Activated CD8-positive, alpha-beta T cell treated with anti-CD3 and anti-CD28 coated beads for 36 hours (primary cell): ENCODE data around the gene GCC1. TPM values are rescaled to one million over a fixed set of nuclear protein-coding genes. Genes with fewer than 3 reads are reported as not detected.
"Not testable (repeated sequence)": the region's sequence is repeated elsewhere in the genome, so short reads cannot be mapped to it uniquely, and the experiment has no call there.

Experiments used
- ATAC-seq: fragments of 200-7000 bp; cut with Tn5 transposase; one replicate; pipeline ENCODE4 v1.10.0; 2021; ENCODE audit warnings: mild to moderate bottlenecking, moderate library complexity
- CTCF ChIA-PET: fragments of 350-600 bp; sonication (Branson Sonifier 250); formaldehyde crosslinking; loops from one replicate; lab custom pipeline; 2021; ENCODE audit warnings: antibody characterized with exemption; lab: Charles Lee
- POLR2A ChIA-PET: fragments of 350-600 bp; sonication (Branson Sonifier 250); formaldehyde crosslinking; loops from one replicate; lab custom pipeline; 2021; ENCODE audit warnings: antibody characterized with exemption; lab: Charles Lee
- DNase-seq: peaks from one replicate; pipeline ENCODE4 v3.0.0-alpha.2; 2020
- H3K27ac Mint-ChIP-seq: one replicate; pipeline ENCODE4 v1.8.0; 2021; ENCODE audit warnings: mild to moderate bottlenecking, mixed read lengths
- H3K27me3 Mint-ChIP-seq: one replicate; pipeline ENCODE4 v1.8.0; 2021; ENCODE audit warnings: mixed read lengths
- H3K36me3 Mint-ChIP-seq: one replicate; pipeline ENCODE4 v1.8.0; 2021; ENCODE audit warnings: low read depth, mixed read lengths
- H3K4me1 Mint-ChIP-seq: one replicate; pipeline ENCODE4 v1.8.0; 2021; ENCODE audit warnings: low read depth, mixed read lengths
- H3K4me3 Mint-ChIP-seq: one replicate; pipeline ENCODE4 v1.8.0; 2021; ENCODE audit warnings: mild to moderate bottlenecking, moderate library complexity, mixed read lengths
- H3K9me3 Mint-ChIP-seq: one replicate; pipeline ENCODE4 v1.8.0; 2021; ENCODE audit warnings: mixed read lengths
- CTCF ChIP-seq: fragments of 200-600 bp; IDR thresholded peaks from one replicate; pipeline ENCODE4 v1.8.0; 2022; ENCODE audit warnings: antibody characterized with exemption, mild to moderate bottlenecking
- intact Hi-C: fragments of 100-400 bp; cut with micrococcal nuclease; formaldehyde crosslinking; loops from one replicate; pipeline ENCODE4 v1.10.0; 2022
- total RNA-seq, 2 experiments: library from RNA; stranded (reverse); gene quantifications; one replicate each; pipeline ENCODE4 v1.2.3, GENCODE V29; 2021

Gene GCC1
- total RNA-seq, 2 experiments from 2014 or later = 12.4 to 12.5 TPM

GRCh38 chr7:127546313-127546712 lies 39.1 kb downstream of the GCC1 start:
- H3K36me3 Mint-ChIP-seq = peaks cover 4% of the 10 kb centered on the region
- peaks cover 7% of the 10 kb centered on the region for H3K27me3 Mint-ChIP-seq
- POLR2A ChIA-PET = no interaction called here
- H3K4me3 Mint-ChIP-seq = no peak overlapping the region
- intact Hi-C loops = no loop called here
- H3K27ac Mint-ChIP-seq = no peak overlapping the region
- DNase-seq = no peak
- no peaks in the 10 kb centered on the region for H3K4me1 Mint-ChIP-seq
- no peak for TF ChIP-seq CTCF
- peaks cover 4% of the 10 kb centered on the region for H3K9me3 Mint-ChIP-seq
- CTCF ChIA-PET = no interaction called here
- ATAC-seq = no peak

GRCh38 chr7:127541548-127541947 lies 43.8 kb downstream of the GCC1 start:
- H3K9me3 Mint-ChIP-seq = no peaks in the 10 kb centered on the region
- no peak overlapping the region for H3K4me3 Mint-ChIP-seq
- DNase-seq = no peak
- no peak for ATAC-seq
- ChIA-PET CTCF (no interaction called here), POLR2A (no interaction called here)
- peaks cover under 1% of the 10 kb centered on the region for H3K36me3 Mint-ChIP-seq
- intact Hi-C loops = no loop called here
- no peak for TF ChIP-seq CTCF
- peaks cover 24% of the 10 kb centered on the region for H3K27me3 Mint-ChIP-seq
- no peaks in the 10 kb centered on the region for H3K4me1 Mint-ChIP-seq
- no peak overlapping the region for H3K27ac Mint-ChIP-seq

- intact Hi-C loops, H3K4me3 Mint-ChIP-seq, CTCF ChIA-PET, H3K9me3 Mint-ChIP-seq, POLR2A ChIA-PET, H3K4me1 Mint-ChIP-seq, DNase-seq, ATAC-seq, H3K27ac Mint-ChIP-seq, H3K36me3 Mint-ChIP-seq: not testable (repeated sequence)
- H3K27me3 Mint-ChIP-seq = peaks cover 35% of the 10 kb centered on the region
Measured at GRCh38 chr7:127540461-127540860, 44.9 kb downstream of the GCC1 start.

- CTCF ChIA-PET = no interaction called here
- Mint-ChIP-seq H3K4me3 (no peak overlapping the region), H3K36me3 (no peaks in the 10 kb centered on the region), H3K27me3 (peaks cover 41% of the 10 kb centered on the region), H3K27ac (no peak overlapping the region), H3K9me3 (no peaks in the 10 kb centered on the region), H3K4me1 (no peaks in the 10 kb centered on the region)
- POLR2A ChIA-PET = no interaction called here
- TF ChIP-seq CTCF = no peak
- ATAC-seq (no peak), DNase-seq (no peak)
- intact Hi-C loops = no loop called here
Measured at GRCh38 chr7:127539116-127539515, 46.3 kb downstream of the GCC1 start.

GRCh38 chr7:127536741-127537140 lies 48.7 kb downstream of the GCC1 start:
- ATAC-seq = no peak
- CTCF ChIA-PET = interaction anchor here (1.2 to 1.3 kb wide), 2 partner anchors 9 to 29 kb away, joined by 3 read pairs; no protein-coding TSS in a partner anchor
- intact Hi-C loops = no loop called here
- H3K4me3 Mint-ChIP-seq = no peak overlapping the region
- POLR2A ChIA-PET = interaction anchor here (1.0 kb wide), 1 partner anchor 11 kb away, joined by 4 read pairs; no protein-coding TSS in a partner anchor
- no peaks in the 10 kb centered on the region for H3K4me1 Mint-ChIP-seq
- H3K27ac Mint-ChIP-seq = no peak overlapping the region
- no peaks in the 10 kb centered on the region for H3K36me3 Mint-ChIP-seq
- no peak for TF ChIP-seq CTCF
- no peak for DNase-seq
- no peaks in the 10 kb centered on the region for H3K9me3 Mint-ChIP-seq
- H3K27me3 Mint-ChIP-seq = peaks cover 42% of the 10 kb centered on the region

GRCh38 chr7:127536394-127536691 lies 49.1 kb downstream of the GCC1 start:
- ChIA-PET POLR2A (interaction anchor here (1.0 kb wide), 1 partner anchor 11 kb away, joined by 4 read pairs; no protein-coding TSS in a partner anchor), CTCF (interaction anchor here (1.2 to 1.3 kb wide), 2 partner anchors 8 to 28 kb away, joined by 3 read pairs; no protein-coding TSS in a partner anchor)
- intact Hi-C loops = no loop called here
- Mint-ChIP-seq H3K27me3 (peaks cover 38% of the 10 kb centered on the region), H3K4me3 (no peak overlapping the region), H3K4me1 (no peaks in the 10 kb centered on the region), H3K9me3 (no peaks in the 10 kb centered on the region), H3K36me3 (no peaks in the 10 kb centered on the region), H3K27ac (no peak overlapping the region)
- TF ChIP-seq CTCF = no peak
- ATAC-seq (no peak), DNase-seq (no peak)
